Heart left ventricle (tissue), 16 donors: ENCODE data around the gene NOTCH2. TPM values are rescaled to one million over a fixed set of nuclear protein-coding genes. Genes with fewer than 3 reads are reported as not detected.

Experiments used
- ATAC-seq, 4 donors: fragments of 200-7000 bp; cut with Tn5 transposase; one replicate each; pipeline ENCODE4 v1.9.1; 2020 to 2022; ENCODE audit warnings: moderate library complexity in 4 of 4, mild to moderate bottlenecking in 3 of 4, moderate number of reproducible peaks in 1 of 4
- DNase-seq, 5 donors: peaks; one replicate each; pipeline ENCODE4 v3.0.0-alpha.2; 2020
- H3K27ac ChIP-seq, 12 donors: fragments of 200-600 bp; sonication (generic) in 4 of 12; one replicate each; pipeline versions ENCODE4 v1.5.0 to v1.8.0; 2016 to 2022; ENCODE audit warnings: mild to moderate bottlenecking in 2 of 12
- H3K27me3 ChIP-seq, 9 donors: fragments of 200-600 bp; sonication (generic) in 2 of 9; one replicate each; pipeline versions ENCODE4 v1.5.1 to v1.8.0; 2016 to 2022; ENCODE audit warnings: mild to moderate bottlenecking in 3 of 9
- H3K36me3 ChIP-seq, 9 donors: fragments of 200-600 bp; sonication (generic) in 2 of 9; one replicate each; pipeline versions ENCODE4 v1.5.0 to v1.8.0; 2018 to 2022; ENCODE audit warnings: mild to moderate bottlenecking in 2 of 9
- H3K4me1 ChIP-seq, 12 donors: fragments of 200-600 bp; sonication (generic) in 4 of 12; one replicate each; pipeline versions ENCODE4 v1.5.0 to v1.8.0; 2016 to 2022; ENCODE audit warnings: mild to moderate bottlenecking in 3 of 12
- H3K4me3 ChIP-seq, 12 donors: fragments of 200-600 bp; sonication (generic) in 4 of 12; one replicate each; pipeline versions ENCODE4 v1.5.0 to v1.8.0; 2017 to 2022; ENCODE audit warnings: mild to moderate bottlenecking in 9 of 12, moderate library complexity in 4 of 12
- H3K9me3 ChIP-seq, 12 donors: fragments of 200-600 bp; sonication (generic) in 4 of 12; one replicate each; pipeline versions ENCODE4 v1.5.0 to v1.8.0; 2016 to 2022; ENCODE audit warnings: mild to moderate bottlenecking in 1 of 12
- POLR2A ChIP-seq, 2 donors: fragments of 450-650 bp; IDR thresholded peaks; one replicate each; pipeline ENCODE4 v1.6.1; 2017; ENCODE audit warnings: antibody characterized with exemption in 2 of 2, mild to moderate bottlenecking in 2 of 2, moderate library complexity in 2 of 2
- WGBS, 4 donors: extraction: QIAGEN DNeasy Blood & Tissue Kit in 2 of 4; methylation state at CpG; one replicate each; pipeline versions ENCODE4 v1.1.5 to v1.1.7; 2013 to 2018; 5-methylcytosine and 5-hydroxymethylcytosine counted together
- intact Hi-C, 10 donors: fragments of 100-400 bp; cut with DNase I; formaldehyde crosslinking; loops; one replicate each; pipeline versions ENCODE4 v1.11.1 to v1.14.2; 2022
- polyA plus RNA-seq, 2 donors: library from polyadenylated mRNA; stranded (reverse); fragments of 200-250 nt; gene quantifications; one replicate each; pipeline ENCODE4 v1.2.3, GENCODE V29; 2013
- total RNA-seq, 9 donors: library from RNA; depleted of rRNA in 2 of 9; stranded (reverse); fragments of >200 nt in 2 of 9; fragmentation: NEBNext Ultra II Directional in 3 of 9; extraction: Animal tissue kit (Norgen Biotek cat#: 25700) in 3 of 9; gene quantifications; one replicate each; pipeline versions ENCODE4 v1.1.0 to v1.2.4, GENCODE V29; 2016 to 2023
- TF ChIP-seq, protein P1 (sequence below), 12 donors: fragments of 200-600 bp; sonication (generic) in 4 of 12; IDR thresholded peaks; one replicate each; pipeline versions ENCODE4 v1.5.0 to v1.8.0; 2018 to 2022; ENCODE audit warnings: antibody characterized with exemption in 12 of 12, mild to moderate bottlenecking in 5 of 12
- donor health status: ischemic (EF 13 %, LVEDD 7.1; RV severe dilation, severe dysfunction).
- donor health status: healthy with polysubstance abuse.
- donor health status: DM: no; HTN: yes; CAD: no.
- donor health status: DM: no; HTN: no; CAD: no.
- donor health status: ischemic (EF 25% LVEDD 6.9; RV normal size, moderate dysfunction).
- donor health status: ischemic (EF 25% LVEDD 5.7; RV mildly dilated, moderate dysfunction).
- donor health status: healthy.
- donor health status: DM: yes; HTN: yes; CAD: no.
- donor health status: ischemic (EF 35%, LVEDD 5.7; RV mildly dilated, moderate dysfunction).
- donor health status: nonischemic (EF 11% LVEDD 7.7; RV severe dilation, severe dysfunction).
- donor health status: DM: yes; HTN: yes; CAD: no.
- donor health status: PGD.
- donor health status: ischemic (EF 29% LVEDD 5.4; RV normal size, mild dysfunction).
- donor health status: nonischemic (EF 23%, LVEDD 6.1; RV moderate dilation, normal function).

The NOTCH2 gene
- total and polyA plus RNA-seq, 11 donors = 4.6 to 68.7 (median 26.0) TPM

GRCh38 chr1:119888476-119888875, 181.0 kb downstream of the NOTCH2 start:
- H3K4me1 ChIP-seq = peaks cover 0 to 7% (median 0%) of the 10 kb centered on the region in 12 donors
- DNase-seq (no peak), ATAC-seq (no peak)
- TF ChIP-seq, protein P1, sequence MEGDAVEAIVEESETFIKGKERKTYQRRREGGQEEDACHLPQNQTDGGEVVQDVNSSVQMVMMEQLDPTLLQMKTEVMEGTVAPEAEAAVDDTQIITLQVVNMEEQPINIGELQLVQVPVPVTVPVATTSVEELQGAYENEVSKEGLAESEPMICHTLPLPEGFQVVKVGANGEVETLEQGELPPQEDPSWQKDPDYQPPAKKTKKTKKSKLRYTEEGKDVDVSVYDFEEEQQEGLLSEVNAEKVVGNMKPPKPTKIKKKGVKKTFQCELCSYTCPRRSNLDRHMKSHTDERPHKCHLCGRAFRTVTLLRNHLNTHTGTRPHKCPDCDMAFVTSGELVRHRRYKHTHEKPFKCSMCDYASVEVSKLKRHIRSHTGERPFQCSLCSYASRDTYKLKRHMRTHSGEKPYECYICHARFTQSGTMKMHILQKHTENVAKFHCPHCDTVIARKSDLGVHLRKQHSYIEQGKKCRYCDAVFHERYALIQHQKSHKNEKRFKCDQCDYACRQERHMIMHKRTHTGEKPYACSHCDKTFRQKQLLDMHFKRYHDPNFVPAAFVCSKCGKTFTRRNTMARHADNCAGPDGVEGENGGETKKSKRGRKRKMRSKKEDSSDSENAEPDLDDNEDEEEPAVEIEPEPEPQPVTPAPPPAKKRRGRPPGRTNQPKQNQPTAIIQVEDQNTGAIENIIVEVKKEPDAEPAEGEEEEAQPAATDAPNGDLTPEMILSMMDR (IDR thresholded peaks at IDR 0.05) = no peak
- no peak for TF ChIP-seq POLR2A (IDR thresholded peaks at IDR 0.05)
- intact Hi-C loops = no loop called here
- no peak overlapping the region for H3K27ac ChIP-seq
- no peaks in the 10 kb centered on the region for H3K36me3 ChIP-seq
- peaks cover 0 to 13% (median 0%) of the 10 kb centered on the region in 12 donors for H3K9me3 ChIP-seq
- peaks cover 0 to 6% (median 0%) of the 10 kb centered on the region in 9 donors for H3K27me3 ChIP-seq
- no peak overlapping the region for H3K4me3 ChIP-seq

GRCh38 chr1:119887427-119887826, 182.0 kb downstream of the NOTCH2 start:
- no peak for DNase-seq
- Histone ChIP-seq H3K9me3 (peaks cover 0 to 13% (median 0%) of the 10 kb centered on the region in 12 donors), H3K27me3 (peaks cover 0 to 6% (median 0%) of the 10 kb centered on the region in 9 donors), H3K36me3 (no peaks in the 10 kb centered on the region), H3K4me1 (peaks cover 0 to 7% (median 0%) of the 10 kb centered on the region in 12 donors), H3K27ac (no peak overlapping the region), H3K4me3 (no peak overlapping the region)
- ATAC-seq = no peak
- intact Hi-C loops = no loop called here
- no peak for TF ChIP-seq POLR2A (IDR thresholded peaks at IDR 0.05)
- TF ChIP-seq, protein P1 (IDR thresholded peaks at IDR 0.05) = no peak

DNA sequence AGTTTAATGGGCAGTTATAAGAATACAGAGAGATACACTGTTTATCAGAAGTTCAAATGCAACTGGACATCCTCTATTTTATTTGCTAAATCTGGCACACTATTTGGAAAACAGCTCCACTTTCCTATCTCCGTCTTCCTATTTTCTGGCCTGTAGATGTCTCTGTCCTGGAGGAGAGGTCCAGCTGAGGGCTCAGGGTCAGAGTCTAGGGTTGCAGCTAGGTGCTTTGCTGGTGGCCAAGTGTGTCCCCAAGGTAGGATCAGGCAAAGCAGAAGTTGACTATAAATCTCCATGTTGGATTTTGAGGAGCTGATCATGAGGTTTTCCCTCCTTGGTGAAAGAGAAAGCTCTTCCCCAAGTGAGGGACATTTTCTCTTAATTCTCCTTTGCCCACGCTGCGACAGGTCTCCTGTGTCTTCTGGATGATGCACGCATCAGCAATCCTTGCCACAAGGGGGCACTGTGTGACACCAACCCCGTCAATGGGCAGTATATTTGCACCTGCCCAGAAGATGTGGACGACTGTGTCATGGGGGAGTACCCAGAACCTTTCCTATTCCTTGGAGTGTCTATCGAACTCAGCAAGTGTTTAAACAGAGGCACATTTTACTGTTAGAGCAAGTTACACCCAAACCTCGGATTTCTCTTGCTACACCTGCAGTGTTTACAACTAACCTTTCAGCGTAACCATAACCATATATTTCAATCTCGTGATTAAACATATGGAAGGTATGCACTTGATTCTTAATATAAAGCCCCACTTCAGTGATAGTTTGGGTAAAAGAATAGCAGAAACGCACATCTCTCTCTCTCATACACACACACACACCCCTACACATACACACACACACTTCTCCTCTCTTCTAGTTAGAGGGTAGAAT, 183.3 kb downstream of the NOTCH2 start:
- 51 to 61% (median 53%) methylated on average over 11 of the region's 11 CpGs for WGBS, 4 donors
- no peak overlapping the region for H3K27ac ChIP-seq
- H3K4me3 ChIP-seq = no peak overlapping the region
- TF ChIP-seq POLR2A (IDR thresholded peaks at IDR 0.05) = no peak
- TF ChIP-seq, protein P1 (IDR thresholded peaks at IDR 0.05) = peak; percentile 53 to 76 (median 68)
- ATAC-seq (peak in 3 of 4 donors; percentile 54 to 83 (median 76)), DNase-seq (peak; percentile 30 to 69 (median 47))
- H3K9me3 ChIP-seq = peaks cover 0 to 13% (median 0%) of the 10 kb centered on the region in 12 donors
- intact Hi-C loops = no loop called here
- peaks cover 0 to 11% (median 0%) of the 10 kb centered on the region in 12 donors for H3K4me1 ChIP-seq
- H3K27me3 ChIP-seq = peaks cover 0 to 6% (median 0%) of the 10 kb centered on the region in 9 donors
- H3K36me3 ChIP-seq = no peaks in the 10 kb centered on the region

- intact Hi-C loops = no loop called here
- no peak for ATAC-seq
- Histone ChIP-seq H3K4me3 (no peak overlapping the region), H3K27me3 (peaks cover 0 to 6% (median 0%) of the 10 kb centered on the region in 9 donors), H3K4me1 (peaks cover 0 to 11% (median 0%) of the 10 kb centered on the region in 12 donors), H3K36me3 (no peaks in the 10 kb centered on the region), H3K9me3 (peaks cover 0 to 13% (median 0%) of the 10 kb centered on the region in 12 donors), H3K27ac (no peak overlapping the region)
- TF ChIP-seq POLR2A (IDR thresholded peaks at IDR 0.05) = no peak
- TF ChIP-seq, protein P1 (IDR thresholded peaks at IDR 0.05) = no peak
- WGBS, 4 donors = 42 to 57% (median 50%) methylated on average over 2 of the region's 2 CpGs
- DNase-seq = no peak
Measured at GRCh38 chr1:119884711-119885110, 184.8 kb downstream of the NOTCH2 start.
